HepG2 (cell line): ENCODE measurements around the gene PPP1R9B. TPM values are rescaled to one million over a fixed set of nuclear protein-coding genes. Genes with fewer than 3 reads are reported as not detected.
A peak's percentile ranks its signal among the peaks of the same experiment; 100 is the strongest.

Experiments used
- ERF ChIP-seq: IDR thresholded peaks from 2 replicates; pipeline ENCODE4 v1.6.1; 2018; ENCODE audit warnings: missing biosample characterization, missing genetic modification reagents
- HMG20A ChIP-seq: IDR thresholded peaks from 2 replicates; pipeline ENCODE4 v1.6.1; 2016; ENCODE audit warnings: borderline replicate concordance
- HOXA5 ChIP-seq: sonication (generic); formaldehyde crosslinking; IDR thresholded peaks from 2 replicates; pipeline ENCODE4 v1.4.0; 2020; ENCODE audit warnings: missing genetic modification reagents
- MIXL1 ChIP-seq: IDR thresholded peaks from 2 replicates; pipeline ENCODE4 v1.6.1; 2016
- ONECUT2 ChIP-seq: sonication (generic); formaldehyde crosslinking; IDR thresholded peaks from 2 replicates; pipeline ENCODE4 v1.4.0; 2020; ENCODE audit warnings: missing genetic modification reagents
- PPARG ChIP-seq: conservative IDR thresholded peaks from 2 replicates; pipeline ENCODE4 v1.6.1; 2016; ENCODE audit warnings: missing biosample characterization, missing genetic modification reagents
- RBM22 ChIP-seq: fragments of 200-400 bp; formaldehyde crosslinking; optimal IDR thresholded peaks from 2 replicates; pipeline ENCODE3; 2017; ENCODE audit warnings: mild to moderate bottlenecking, low read length, moderate library complexity
- SALL2 ChIP-seq: sonication (generic); formaldehyde crosslinking; IDR thresholded peaks from 2 replicates; pipeline ENCODE4 v1.8.1; 2023; ENCODE audit warnings: mild to moderate bottlenecking, missing genetic modification reagents, inconsistent platforms
- SIX1 ChIP-seq: sonication (generic); formaldehyde crosslinking; IDR thresholded peaks from 2 replicates; pipeline ENCODE4 v1.4.0; 2020; ENCODE audit warnings: missing genetic modification reagents, borderline replicate concordance
- ZC3H4 ChIP-seq: sonication (generic); formaldehyde crosslinking; IDR thresholded peaks from 2 replicates; pipeline ENCODE4 v1.4.0; 2020; ENCODE audit warnings: missing genetic modification reagents, borderline replicate concordance
- ZNF101 ChIP-seq: sonication (generic); formaldehyde crosslinking; IDR thresholded peaks from 2 replicates; pipeline ENCODE4 v1.4.0; 2020; ENCODE audit warnings: mild to moderate bottlenecking, low read depth, missing genetic modification reagents, borderline replicate concordance
- ZNF619 ChIP-seq: sonication (generic); formaldehyde crosslinking; IDR thresholded peaks from 2 replicates; pipeline ENCODE4 v1.4.0; 2020; ENCODE audit warnings: mild to moderate bottlenecking, missing genetic modification reagents
- polyA plus RNA-seq, 8 experiments: library from polyadenylated mRNA; depleted of rRNA in 3 of 8; stranded (reverse) in 7 of 8; unstranded in 1 of 8; fragments of >200 nt; fragmentation: Illumina TruSeq in 4 of 8; extraction: Trizol in 4 of 8; gene quantifications; 2 replicates each; pipeline versions ENCODE4 v1.2.1 to v1.2.3, GENCODE V29; 2011 to 2016; ENCODE audit warnings: low read depth in 4 of 8, missing spikeins in 1 of 8, mixed read lengths in 1 of 8; ENCODE audit not compliant: insufficient read depth in 1 of 8
- total RNA-seq, 5 experiments: library from RNA; depleted of rRNA; stranded (reverse); fragments of >200 nt; fragmentation: Illumina TruSeq; extraction: Trizol; gene quantifications; 2 replicates each; pipeline ENCODE4 v1.2.3, GENCODE V29; 2016; ENCODE audit warnings: low read depth in 1 of 5
- TF ChIP-seq, protein P1 (sequence below): sonication (generic); formaldehyde crosslinking; IDR thresholded peaks from 2 replicates; pipeline ENCODE4 v1.4.0; 2020; ENCODE audit warnings: mild to moderate bottlenecking, missing genetic modification reagents, borderline replicate concordance
- TF ChIP-seq, protein P2 (sequence below): sonication (generic); formaldehyde crosslinking; IDR thresholded peaks from 2 replicates; pipeline ENCODE4 v1.5.1; 2020; ENCODE audit warnings: mild to moderate bottlenecking, missing genetic modification reagents, moderate library complexity
- TF ChIP-seq, protein P3 (sequence below): sonication (generic); formaldehyde crosslinking; IDR thresholded peaks from 2 replicates; pipeline ENCODE4 v1.4.0; 2020; ENCODE audit warnings: missing genetic modification reagents
- TF ChIP-seq, protein P4 (sequence below): sonication (generic); formaldehyde crosslinking; IDR thresholded peaks from 2 replicates; pipeline ENCODE4 v1.5.0; 2020; ENCODE audit warnings: missing genetic modification reagents
- TF ChIP-seq, protein P5 (sequence below): IDR thresholded peaks from 2 replicates; pipeline ENCODE4 v1.6.1; 2016; ENCODE audit warnings: low read depth

The PPP1R9B gene
- total and polyA plus RNA-seq, 2 of the 13 experiments (the other 11 are each of a cell fraction or from before 2014, with no cell fraction given), result 9.4 to 15.8 TPM

DNA sequence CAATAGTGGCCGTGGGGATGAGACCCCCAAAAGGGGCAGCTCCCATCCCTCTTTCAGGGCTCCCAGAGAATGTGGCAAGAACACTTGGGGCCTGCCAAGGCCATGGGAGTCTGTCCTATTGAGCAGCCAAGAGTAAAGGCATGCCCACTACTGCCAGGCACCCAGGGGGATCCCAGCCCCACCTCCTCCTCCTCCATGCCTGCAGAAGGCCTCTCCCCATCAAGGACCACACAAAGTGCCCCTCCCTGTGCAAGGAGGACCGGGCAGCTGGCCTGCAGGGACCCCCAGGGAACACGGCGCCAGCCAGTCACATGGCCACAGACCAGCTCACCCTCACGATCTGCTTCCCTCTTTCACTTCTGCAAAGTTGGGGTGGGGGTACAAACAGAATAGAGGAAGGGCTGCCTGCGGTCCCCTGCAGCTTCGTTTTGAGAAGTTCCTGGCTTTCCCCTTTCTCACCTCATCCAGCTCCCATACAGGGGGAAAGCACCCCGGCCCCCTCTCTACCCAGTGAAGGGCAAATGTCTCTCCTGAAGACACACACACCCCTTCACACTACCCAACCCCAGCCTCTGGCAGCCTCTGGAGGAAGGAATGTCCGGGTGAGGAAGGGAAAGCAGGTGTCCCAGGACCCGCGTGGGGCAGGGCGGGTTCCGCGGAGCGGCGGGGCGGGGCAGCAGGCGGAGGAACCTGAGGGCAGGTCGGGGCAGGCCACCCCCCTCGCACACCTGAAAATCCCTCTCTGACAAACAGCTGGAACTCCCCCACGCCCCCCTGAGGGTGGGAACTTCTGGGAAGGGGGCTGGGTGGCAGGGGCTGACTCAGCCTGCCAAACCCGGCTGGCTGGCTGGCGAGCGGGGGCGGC is 2.0 kb downstream of the PPP1R9B start (continued):
- TF ChIP-seq HOXA5 (no peak), HMG20A (CRISPR knock-in tag) (no peak), SALL2 (CRISPR knock-in tag) (peak; percentile 24; the same call in 1 of the 2 replicates), ONECUT2 (CRISPR knock-in tag) (no peak), ERF (CRISPR knock-in tag) (no peak), ZNF619 (CRISPR knock-in tag) (no peak), PPARG (CRISPR knock-in tag) (no peak), MIXL1 (CRISPR knock-in tag) (no peak), ZC3H4 (no peak), SIX1 (CRISPR knock-in tag) (no peak), ZNF101 (CRISPR knock-in tag) (no peak), RBM22 (no peak)
- TF ChIP-seq, protein P1, sequence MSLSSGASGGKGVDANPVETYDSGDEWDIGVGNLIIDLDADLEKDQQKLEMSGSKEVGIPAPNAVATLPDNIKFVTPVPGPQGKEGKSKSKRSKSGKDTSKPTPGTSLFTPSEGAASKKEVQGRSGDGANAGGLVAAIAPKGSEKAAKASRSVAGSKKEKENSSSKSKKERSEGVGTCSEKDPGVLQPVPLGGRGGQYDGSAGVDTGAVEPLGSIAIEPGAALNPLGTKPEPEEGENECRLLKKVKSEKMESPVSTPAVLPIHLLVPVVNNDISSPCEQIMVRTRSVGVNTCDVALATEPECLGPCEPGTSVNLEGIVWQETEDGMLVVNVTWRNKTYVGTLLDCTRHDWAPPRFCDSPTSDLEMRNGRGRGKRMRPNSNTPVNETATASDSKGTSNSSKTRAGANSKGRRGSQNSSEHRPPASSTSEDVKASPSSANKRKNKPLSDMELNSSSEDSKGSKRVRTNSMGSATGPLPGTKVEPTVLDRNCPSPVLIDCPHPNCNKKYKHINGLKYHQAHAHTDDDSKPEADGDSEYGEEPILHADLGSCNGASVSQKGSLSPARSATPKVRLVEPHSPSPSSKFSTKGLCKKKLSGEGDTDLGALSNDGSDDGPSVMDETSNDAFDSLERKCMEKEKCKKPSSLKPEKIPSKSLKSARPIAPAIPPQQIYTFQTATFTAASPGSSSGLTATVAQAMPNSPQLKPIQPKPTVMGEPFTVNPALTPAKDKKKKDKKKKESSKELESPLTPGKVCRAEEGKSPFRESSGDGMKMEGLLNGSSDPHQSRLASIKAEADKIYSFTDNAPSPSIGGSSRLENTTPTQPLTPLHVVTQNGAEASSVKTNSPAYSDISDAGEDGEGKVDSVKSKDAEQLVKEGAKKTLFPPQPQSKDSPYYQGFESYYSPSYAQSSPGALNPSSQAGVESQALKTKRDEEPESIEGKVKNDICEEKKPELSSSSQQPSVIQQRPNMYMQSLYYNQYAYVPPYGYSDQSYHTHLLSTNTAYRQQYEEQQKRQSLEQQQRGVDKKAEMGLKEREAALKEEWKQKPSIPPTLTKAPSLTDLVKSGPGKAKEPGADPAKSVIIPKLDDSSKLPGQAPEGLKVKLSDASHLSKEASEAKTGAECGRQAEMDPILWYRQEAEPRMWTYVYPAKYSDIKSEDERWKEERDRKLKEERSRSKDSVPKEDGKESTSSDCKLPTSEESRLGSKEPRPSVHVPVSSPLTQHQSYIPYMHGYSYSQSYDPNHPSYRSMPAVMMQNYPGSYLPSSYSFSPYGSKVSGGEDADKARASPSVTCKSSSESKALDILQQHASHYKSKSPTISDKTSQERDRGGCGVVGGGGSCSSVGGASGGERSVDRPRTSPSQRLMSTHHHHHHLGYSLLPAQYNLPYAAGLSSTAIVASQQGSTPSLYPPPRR (CRISPR knock-in tag), result no peak
- TF ChIP-seq, protein P2, sequence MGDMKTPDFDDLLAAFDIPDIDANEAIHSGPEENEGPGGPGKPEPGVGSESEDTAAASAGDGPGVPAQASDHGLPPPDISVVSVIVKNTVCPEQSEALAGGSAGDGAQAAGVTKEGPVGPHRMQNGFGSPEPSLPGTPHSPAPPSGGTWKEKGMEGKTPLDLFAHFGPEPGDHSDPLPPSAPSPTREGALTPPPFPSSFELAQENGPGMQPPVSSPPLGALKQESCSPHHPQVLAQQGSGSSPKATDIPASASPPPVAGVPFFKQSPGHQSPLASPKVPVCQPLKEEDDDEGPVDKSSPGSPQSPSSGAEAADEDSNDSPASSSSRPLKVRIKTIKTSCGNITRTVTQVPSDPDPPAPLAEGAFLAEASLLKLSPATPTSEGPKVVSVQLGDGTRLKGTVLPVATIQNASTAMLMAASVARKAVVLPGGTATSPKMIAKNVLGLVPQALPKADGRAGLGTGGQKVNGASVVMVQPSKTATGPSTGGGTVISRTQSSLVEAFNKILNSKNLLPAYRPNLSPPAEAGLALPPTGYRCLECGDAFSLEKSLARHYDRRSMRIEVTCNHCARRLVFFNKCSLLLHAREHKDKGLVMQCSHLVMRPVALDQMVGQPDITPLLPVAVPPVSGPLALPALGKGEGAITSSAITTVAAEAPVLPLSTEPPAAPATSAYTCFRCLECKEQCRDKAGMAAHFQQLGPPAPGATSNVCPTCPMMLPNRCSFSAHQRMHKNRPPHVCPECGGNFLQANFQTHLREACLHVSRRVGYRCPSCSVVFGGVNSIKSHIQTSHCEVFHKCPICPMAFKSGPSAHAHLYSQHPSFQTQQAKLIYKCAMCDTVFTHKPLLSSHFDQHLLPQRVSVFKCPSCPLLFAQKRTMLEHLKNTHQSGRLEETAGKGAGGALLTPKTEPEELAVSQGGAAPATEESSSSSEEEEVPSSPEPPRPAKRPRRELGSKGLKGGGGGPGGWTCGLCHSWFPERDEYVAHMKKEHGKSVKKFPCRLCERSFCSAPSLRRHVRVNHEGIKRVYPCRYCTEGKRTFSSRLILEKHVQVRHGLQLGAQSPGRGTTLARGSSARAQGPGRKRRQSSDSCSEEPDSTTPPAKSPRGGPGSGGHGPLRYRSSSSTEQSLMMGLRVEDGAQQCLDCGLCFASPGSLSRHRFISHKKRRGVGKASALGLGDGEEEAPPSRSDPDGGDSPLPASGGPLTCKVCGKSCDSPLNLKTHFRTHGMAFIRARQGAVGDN (CRISPR knock-in tag), result peak; percentile 54
- TF ChIP-seq, protein P3, sequence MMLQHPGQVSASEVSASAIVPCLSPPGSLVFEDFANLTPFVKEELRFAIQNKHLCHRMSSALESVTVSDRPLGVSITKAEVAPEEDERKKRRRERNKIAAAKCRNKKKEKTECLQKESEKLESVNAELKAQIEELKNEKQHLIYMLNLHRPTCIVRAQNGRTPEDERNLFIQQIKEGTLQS, result no peak
- TF ChIP-seq, protein P4, sequence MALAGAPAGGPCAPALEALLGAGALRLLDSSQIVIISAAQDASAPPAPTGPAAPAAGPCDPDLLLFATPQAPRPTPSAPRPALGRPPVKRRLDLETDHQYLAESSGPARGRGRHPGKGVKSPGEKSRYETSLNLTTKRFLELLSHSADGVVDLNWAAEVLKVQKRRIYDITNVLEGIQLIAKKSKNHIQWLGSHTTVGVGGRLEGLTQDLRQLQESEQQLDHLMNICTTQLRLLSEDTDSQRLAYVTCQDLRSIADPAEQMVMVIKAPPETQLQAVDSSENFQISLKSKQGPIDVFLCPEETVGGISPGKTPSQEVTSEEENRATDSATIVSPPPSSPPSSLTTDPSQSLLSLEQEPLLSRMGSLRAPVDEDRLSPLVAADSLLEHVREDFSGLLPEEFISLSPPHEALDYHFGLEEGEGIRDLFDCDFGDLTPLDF (CRISPR knock-in tag), result no peak
- TF ChIP-seq, protein P5, sequence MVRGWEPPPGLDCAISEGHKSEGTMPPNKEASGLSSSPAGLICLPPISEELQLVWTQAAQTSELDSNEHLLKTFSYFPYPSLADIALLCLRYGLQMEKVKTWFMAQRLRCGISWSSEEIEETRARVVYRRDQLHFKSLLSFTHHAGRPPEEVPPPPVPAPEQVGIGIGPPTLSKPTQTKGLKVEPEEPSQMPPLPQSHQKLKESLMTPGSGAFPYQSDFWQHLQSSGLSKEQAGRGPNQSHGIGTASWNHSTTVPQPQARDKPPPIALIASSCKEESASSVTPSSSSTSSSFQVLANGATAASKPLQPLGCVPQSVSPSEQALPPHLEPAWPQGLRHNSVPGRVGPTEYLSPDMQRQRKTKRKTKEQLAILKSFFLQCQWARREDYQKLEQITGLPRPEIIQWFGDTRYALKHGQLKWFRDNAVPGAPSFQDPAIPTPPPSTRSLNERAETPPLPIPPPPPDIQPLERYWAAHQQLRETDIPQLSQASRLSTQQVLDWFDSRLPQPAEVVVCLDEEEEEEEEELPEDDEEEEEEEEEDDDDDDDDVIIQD (CRISPR knock-in tag), result no peak
